KMS-11 (cell line): ENCODE data around the gene HK1.
"Not testable (repeated sequence)": the region's sequence is repeated elsewhere in the genome, so short reads cannot be mapped to it uniquely, and the experiment has no call there.

Experiments used
- H2AFZ ChIP-seq: fragments of 200-600 bp; sonication (generic); 2 replicates; pipeline ENCODE4 v1.6.1; 2016; ENCODE audit warnings: antibody characterized with exemption, mixed run types, low read depth
- H3K27ac ChIP-seq: fragments of 200-600 bp; sonication (generic); 2 replicates; pipeline ENCODE4 v1.6.1; 2016; ENCODE audit warnings: mild to moderate bottlenecking, mixed run types
- H3K27me3 ChIP-seq: fragments of 200-600 bp; sonication (generic); 2 replicates; pipeline ENCODE4 v1.6.1; 2017; ENCODE audit warnings: mild to moderate bottlenecking, low read depth, mixed run types, moderate library complexity; ENCODE audit not compliant: insufficient read depth
- H3K36me3 ChIP-seq: fragments of 200-600 bp; sonication (generic); 2 replicates; pipeline ENCODE4 v1.6.1; 2017; ENCODE audit warnings: mild to moderate bottlenecking, mixed run types; ENCODE audit not compliant: insufficient read depth
- H3K4me1 ChIP-seq: fragments of 200-600 bp; sonication (generic); 2 replicates; pipeline ENCODE4 v1.6.1; 2016; ENCODE audit warnings: mild to moderate bottlenecking, low read depth, mixed run types; ENCODE audit not compliant: poor library complexity, severe bottlenecking
- H3K4me2 ChIP-seq: fragments of 200-600 bp; sonication (generic); 2 replicates; pipeline ENCODE4 v1.7.0; 2016; ENCODE audit warnings: mild to moderate bottlenecking, mixed run types
- H3K4me3 ChIP-seq: fragments of 200-600 bp; sonication (generic); IDR thresholded peaks from 2 replicates; pipeline ENCODE4 v1.6.1; 2017; ENCODE audit warnings: low read depth, low read length, mixed read lengths; ENCODE audit not compliant: insufficient read depth
- H3K79me2 ChIP-seq: fragments of 200-600 bp; sonication (generic); 2 replicates; pipeline ENCODE4 v1.6.1; 2016; ENCODE audit warnings: low read depth, mixed run types; ENCODE audit not compliant: insufficient read depth
- H3K9ac ChIP-seq: fragments of 200-600 bp; sonication (generic); 2 replicates; pipeline ENCODE4 v1.6.1; 2016; ENCODE audit warnings: mild to moderate bottlenecking, mixed run types
- H4K20me1 ChIP-seq: fragments of 200-600 bp; sonication (generic); 2 replicates; pipeline ENCODE4 v1.6.1; 2016; ENCODE audit warnings: mild to moderate bottlenecking, mixed run types; ENCODE audit not compliant: insufficient read depth
- TF ChIP-seq, protein P1 (sequence below): fragments of 200-600 bp; sonication (generic); conservative IDR thresholded peaks from 2 replicates; pipeline ENCODE4 v1.6.1; 2017; ENCODE audit warnings: low read depth, mild to moderate bottlenecking, antibody characterized with exemption, low read length, moderate library complexity, mixed read lengths

Gene HK1

DNA sequence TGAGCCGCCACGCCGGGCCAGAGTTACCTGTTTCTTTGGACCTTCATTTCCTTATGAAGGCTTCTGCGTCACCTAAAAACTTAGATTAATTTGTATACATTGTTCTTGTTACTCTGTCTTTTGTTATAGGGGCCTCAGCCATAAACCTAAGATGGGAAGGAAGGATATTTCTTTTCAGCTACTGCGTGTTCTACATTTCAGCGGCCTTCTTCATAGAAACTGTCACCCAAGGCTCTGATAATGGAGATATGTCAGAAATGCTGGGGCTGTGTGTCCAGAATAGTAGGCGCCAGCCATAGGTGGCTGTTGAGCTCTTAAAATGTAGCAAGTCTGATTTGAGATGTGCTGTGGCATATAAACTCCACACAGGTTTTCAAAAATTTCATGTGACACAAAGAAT is 52.9 kb downstream of the HK1 start:
- H3K36me3 ChIP-seq: no peaks in the 10 kb centered on the region
- no peaks in the 10 kb centered on the region for H3K79me2 ChIP-seq
- H4K20me1 ChIP-seq: no peaks in the 10 kb centered on the region
- no peak overlapping the region for H3K4me3 ChIP-seq
- H3K4me1 ChIP-seq: no peaks in the 10 kb centered on the region
- no peak overlapping the region for H2AFZ ChIP-seq
- H3K27me3 ChIP-seq: no peaks in the 10 kb centered on the region
- H3K27ac ChIP-seq: no peak overlapping the region
- TF ChIP-seq, protein P1, sequence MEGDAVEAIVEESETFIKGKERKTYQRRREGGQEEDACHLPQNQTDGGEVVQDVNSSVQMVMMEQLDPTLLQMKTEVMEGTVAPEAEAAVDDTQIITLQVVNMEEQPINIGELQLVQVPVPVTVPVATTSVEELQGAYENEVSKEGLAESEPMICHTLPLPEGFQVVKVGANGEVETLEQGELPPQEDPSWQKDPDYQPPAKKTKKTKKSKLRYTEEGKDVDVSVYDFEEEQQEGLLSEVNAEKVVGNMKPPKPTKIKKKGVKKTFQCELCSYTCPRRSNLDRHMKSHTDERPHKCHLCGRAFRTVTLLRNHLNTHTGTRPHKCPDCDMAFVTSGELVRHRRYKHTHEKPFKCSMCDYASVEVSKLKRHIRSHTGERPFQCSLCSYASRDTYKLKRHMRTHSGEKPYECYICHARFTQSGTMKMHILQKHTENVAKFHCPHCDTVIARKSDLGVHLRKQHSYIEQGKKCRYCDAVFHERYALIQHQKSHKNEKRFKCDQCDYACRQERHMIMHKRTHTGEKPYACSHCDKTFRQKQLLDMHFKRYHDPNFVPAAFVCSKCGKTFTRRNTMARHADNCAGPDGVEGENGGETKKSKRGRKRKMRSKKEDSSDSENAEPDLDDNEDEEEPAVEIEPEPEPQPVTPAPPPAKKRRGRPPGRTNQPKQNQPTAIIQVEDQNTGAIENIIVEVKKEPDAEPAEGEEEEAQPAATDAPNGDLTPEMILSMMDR: no peak
- no peak overlapping the region for H3K9ac ChIP-seq
- no peak overlapping the region for H3K4me2 ChIP-seq

DNA sequence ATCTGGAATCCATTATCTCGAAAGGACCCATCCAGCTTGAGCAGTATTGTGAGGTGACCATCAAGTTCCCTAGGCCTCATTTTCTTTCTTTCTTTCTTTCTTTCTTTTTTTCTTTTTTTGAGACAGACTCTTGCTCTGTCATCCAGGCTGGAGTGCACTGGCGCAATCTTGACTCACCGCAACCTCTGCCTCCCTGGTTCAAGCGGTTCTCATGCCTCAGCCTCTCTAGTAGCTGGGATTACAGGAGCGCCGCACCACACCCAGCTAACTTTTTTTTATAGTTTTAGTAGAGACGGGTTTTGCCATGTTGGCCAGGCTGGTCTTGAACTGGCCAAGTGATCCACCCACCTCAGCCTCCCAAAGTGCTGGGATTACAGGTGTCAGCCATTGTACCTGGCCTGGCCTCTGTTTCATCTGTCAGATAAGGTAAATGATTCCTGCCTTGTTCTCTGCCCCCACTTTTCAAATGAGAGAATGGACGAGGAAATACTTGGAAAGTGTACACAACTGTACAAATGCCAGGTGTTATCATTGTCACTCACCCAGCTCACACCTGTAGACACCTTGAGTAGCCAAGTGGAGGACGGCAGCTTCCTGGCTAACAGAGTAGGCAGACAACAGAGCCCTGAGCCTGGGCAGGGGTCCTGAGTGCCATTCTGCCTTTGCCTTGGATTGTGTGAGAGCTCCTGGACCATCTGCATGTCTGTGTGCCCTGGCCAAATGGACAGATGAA is 54.1 kb downstream of the HK1 start:
- no peak overlapping the region for H3K4me2 ChIP-seq
- H3K4me1 ChIP-seq: no peaks in the 10 kb centered on the region
- H4K20me1 ChIP-seq: no peaks in the 10 kb centered on the region
- H3K4me3 ChIP-seq: no peak overlapping the region
- H3K79me2 ChIP-seq: no peaks in the 10 kb centered on the region
- no peak overlapping the region for H3K27ac ChIP-seq
- TF ChIP-seq, protein P1: no peak
- no peaks in the 10 kb centered on the region for H3K36me3 ChIP-seq
- no peak overlapping the region for H3K9ac ChIP-seq
- H2AFZ ChIP-seq: no peak overlapping the region
- no peaks in the 10 kb centered on the region for H3K27me3 ChIP-seq

DNA sequence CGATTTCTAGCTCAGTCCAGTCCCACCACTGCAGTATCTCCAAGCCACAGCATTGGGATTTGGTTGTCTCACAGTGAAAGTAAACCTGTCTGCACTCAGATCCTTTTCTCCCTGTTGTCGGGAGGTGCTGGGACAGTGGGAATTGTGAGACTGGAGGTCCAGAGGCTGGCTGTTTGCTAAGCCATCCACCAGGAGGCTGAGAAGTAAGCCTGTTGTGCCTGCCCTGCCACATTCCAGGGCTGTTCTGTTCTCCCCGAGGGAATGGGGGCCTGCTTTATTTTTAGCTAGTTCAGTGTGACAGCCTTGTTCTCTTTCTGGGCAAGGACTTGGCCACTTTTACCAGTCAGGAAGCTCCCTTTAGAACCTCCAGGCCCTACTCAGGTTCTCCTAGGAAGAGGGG is 54.9 kb downstream of the HK1 start:
- H3K4me2 ChIP-seq: no peak overlapping the region
- H2AFZ ChIP-seq: no peak overlapping the region
- no peak overlapping the region for H3K4me3 ChIP-seq
- no peaks in the 10 kb centered on the region for H3K27me3 ChIP-seq
- no peaks in the 10 kb centered on the region for H3K4me1 ChIP-seq
- no peaks in the 10 kb centered on the region for H3K36me3 ChIP-seq
- H3K9ac ChIP-seq: no peak overlapping the region
- no peaks in the 10 kb centered on the region for H3K79me2 ChIP-seq
- H4K20me1 ChIP-seq: no peaks in the 10 kb centered on the region
- no peak overlapping the region for H3K27ac ChIP-seq
- TF ChIP-seq, protein P1: no peak

DNA sequence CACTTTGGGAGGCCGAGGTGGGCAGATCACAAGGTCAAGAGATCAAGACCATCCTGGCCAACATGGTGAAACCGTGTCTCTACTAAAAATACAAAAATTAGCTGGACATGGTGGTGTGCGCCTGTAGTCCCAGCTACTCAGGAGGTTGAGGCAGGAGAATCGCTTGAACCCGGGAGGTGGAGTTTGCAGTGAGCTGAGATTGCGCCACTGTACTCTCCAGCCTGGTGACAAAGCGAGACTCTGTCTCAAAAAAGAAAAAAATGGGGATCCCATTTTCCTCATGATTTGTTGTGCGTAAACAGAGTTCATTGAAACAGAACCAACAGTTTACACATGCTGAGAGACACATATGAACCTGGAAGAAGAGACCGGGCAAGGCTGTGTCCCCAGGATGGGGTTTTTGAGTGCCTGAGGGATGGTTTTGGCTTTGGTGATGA is 55.6 kb downstream of the HK1 start:
- H2AFZ ChIP-seq, H4K20me1 ChIP-seq, H3K36me3 ChIP-seq, H3K27me3 ChIP-seq, H3K79me2 ChIP-seq, H3K9ac ChIP-seq, H3K27ac ChIP-seq, H3K4me1 ChIP-seq, H3K4me2 ChIP-seq, H3K4me3 ChIP-seq: not testable (repeated sequence)

DNA sequence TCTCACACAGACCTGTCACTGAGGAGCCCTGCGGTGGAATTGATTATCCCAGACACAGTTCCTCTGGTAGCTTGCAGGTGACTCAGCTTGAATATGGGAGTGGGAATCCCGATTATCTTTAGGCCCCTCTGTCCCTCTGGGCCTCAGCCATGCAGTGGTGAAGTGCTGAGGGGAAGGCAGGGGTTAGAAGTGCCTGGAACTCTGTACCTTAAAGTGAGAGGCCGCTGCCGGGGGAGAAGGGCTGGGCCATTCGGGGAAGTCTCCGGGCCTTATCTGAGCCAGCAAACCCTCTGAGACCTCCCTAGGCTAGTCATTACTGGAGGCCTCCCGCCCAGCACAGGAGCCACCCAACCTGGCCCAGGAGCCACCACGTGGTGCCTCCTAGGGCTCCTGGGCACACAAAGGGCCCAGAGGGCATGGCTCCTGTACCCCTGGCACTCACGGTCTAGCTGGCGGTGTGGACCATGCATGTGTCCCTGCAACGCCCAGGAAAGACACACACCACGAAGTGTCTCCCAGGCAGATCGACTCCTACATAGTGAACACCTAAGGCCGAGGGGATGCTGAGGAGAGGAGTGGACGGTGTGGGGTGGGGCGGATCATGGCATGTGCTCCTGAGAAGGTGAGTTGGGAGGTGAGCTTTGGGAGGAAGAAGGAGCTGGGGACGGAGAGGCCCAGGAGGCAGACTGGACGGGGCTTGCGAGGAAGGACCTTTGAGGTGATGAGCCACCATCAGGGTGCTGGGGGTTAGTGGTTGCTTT is 56.2 kb downstream of the HK1 start:
- Histone ChIP-seq H3K27me3 (no peaks in the 10 kb centered on the region), H2AFZ (no peak overlapping the region), H3K4me2 (no peak overlapping the region)

More for the DNA sequence above, 56.2 kb downstream of the HK1 start:
- H3K4me1 ChIP-seq: no peaks in the 10 kb centered on the region
- no peaks in the 10 kb centered on the region for H4K20me1 ChIP-seq
- no peak overlapping the region for H3K9ac ChIP-seq
- H3K4me3 ChIP-seq: no peak overlapping the region
- TF ChIP-seq, protein P1: no peak
- H3K79me2 ChIP-seq: no peaks in the 10 kb centered on the region
- H3K36me3 ChIP-seq: no peaks in the 10 kb centered on the region
- no peak overlapping the region for H3K27ac ChIP-seq
